ENCODE measurements around the gene CDK5RAP3.

DNA sequence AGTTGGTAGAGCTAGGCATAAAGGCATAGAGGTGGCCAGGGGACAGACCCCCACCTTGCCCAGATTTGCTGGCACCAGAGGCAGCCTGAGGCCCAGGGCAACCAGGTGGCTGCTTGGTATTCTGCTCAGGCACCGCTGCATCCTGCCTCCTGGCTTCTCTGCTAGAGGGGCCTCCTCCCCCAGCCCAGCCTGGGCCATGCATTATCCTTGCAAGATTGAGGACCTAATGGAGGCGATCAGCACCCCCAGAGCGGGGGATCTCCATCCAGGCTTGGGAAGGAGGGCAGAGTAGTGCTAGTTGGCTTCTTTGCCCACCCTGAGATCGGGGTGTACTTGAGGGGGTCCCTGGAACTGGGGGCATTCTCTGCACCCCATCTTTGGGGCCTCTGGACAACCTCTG is 23.8 kb downstream of the CDK5RAP3 start:
- TF ChIP-seq, protein P1, sequence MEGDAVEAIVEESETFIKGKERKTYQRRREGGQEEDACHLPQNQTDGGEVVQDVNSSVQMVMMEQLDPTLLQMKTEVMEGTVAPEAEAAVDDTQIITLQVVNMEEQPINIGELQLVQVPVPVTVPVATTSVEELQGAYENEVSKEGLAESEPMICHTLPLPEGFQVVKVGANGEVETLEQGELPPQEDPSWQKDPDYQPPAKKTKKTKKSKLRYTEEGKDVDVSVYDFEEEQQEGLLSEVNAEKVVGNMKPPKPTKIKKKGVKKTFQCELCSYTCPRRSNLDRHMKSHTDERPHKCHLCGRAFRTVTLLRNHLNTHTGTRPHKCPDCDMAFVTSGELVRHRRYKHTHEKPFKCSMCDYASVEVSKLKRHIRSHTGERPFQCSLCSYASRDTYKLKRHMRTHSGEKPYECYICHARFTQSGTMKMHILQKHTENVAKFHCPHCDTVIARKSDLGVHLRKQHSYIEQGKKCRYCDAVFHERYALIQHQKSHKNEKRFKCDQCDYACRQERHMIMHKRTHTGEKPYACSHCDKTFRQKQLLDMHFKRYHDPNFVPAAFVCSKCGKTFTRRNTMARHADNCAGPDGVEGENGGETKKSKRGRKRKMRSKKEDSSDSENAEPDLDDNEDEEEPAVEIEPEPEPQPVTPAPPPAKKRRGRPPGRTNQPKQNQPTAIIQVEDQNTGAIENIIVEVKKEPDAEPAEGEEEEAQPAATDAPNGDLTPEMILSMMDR (IDR thresholded peaks at IDR 0.05; ENCODE audit: insufficient read depth, low read length): no peak
- TF ChIP-seq POLR2AphosphoS5 (IDR thresholded peaks at IDR 0.05; ENCODE audit: low read depth): no peak

Data from HL-60 (cell line).